Epithelial cell of prostate (primary cell): Measurements from ENCODE around the gene PXDN.
"Not testable (repeated sequence)": the region's sequence is repeated elsewhere in the genome, so short reads cannot be mapped to it uniquely, and the experiment has no call there.

ENCODE experiments used
- DNase-seq: peaks from one replicate; pipeline ENCODE4 v3.0.0-alpha.2; 2011; ENCODE audit warnings: low read depth, low spot score
- H3K27ac ChIP-seq: fragments of 450-650 bp; 2 replicates; pipeline ENCODE4 v1.5.1; 2017; ENCODE audit warnings: mild to moderate bottlenecking

The PXDN gene

GRCh38 chr2:1744151-1744445, 217 bp downstream of the PXDN start:
- DNase-seq = no peak
- peak overlapping the region; percentile 85 for H3K27ac ChIP-seq

- H3K27ac ChIP-seq = peak overlapping the region; percentile 85
- DNase-seq = no peak
These were observed 742 bp downstream of the PXDN start for GRCh38 chr2:1743396-1744150.

- H3K27ac ChIP-seq = peak overlapping the region; percentile 85
These were observed 1.5 kb downstream of the PXDN start for GRCh38 chr2:1742681-1743395.

GRCh38 chr2:1742301-1742680, 2.0 kb downstream of the PXDN start:
- no peak for DNase-seq
- peak overlapping the region; percentile 85 for H3K27ac ChIP-seq

More at GRCh38 chr2:1742681-1743395, 1.5 kb downstream of the PXDN start:
- peak; percentile 69 for DNase-seq

- no peak for DNase-seq
- no peak overlapping the region for H3K27ac ChIP-seq
These were observed 2.5 kb downstream of the PXDN start for GRCh38 chr2:1741851-1742250.

GRCh38 chr2:1740716-1741589, 3.4 kb downstream of the PXDN start:
- no peak overlapping the region for H3K27ac ChIP-seq
- no peak for DNase-seq

- DNase-seq = no peak
- H3K27ac ChIP-seq = no peak overlapping the region
These were observed 4.2 kb downstream of the PXDN start for GRCh38 chr2:1739961-1740715.

- no peak for DNase-seq
- H3K27ac ChIP-seq = no peak overlapping the region
These were observed 4.9 kb downstream of the PXDN start for GRCh38 chr2:1739322-1739957.

- no peak for DNase-seq
- no peak overlapping the region for H3K27ac ChIP-seq
These were observed 5.5 kb downstream of the PXDN start for GRCh38 chr2:1738646-1739302.

GRCh38 chr2:1738163-1738562, 6.2 kb downstream of the PXDN start:
- DNase-seq = no peak
- no peak overlapping the region for H3K27ac ChIP-seq

GRCh38 chr2:1736997-1737480, 7.3 kb downstream of the PXDN start:
- H3K27ac ChIP-seq = peak overlapping the region; percentile 33
- DNase-seq = no peak

- no peak for DNase-seq
- no peak overlapping the region for H3K27ac ChIP-seq
These were observed 8.3 kb downstream of the PXDN start for GRCh38 chr2:1736045-1736444.

- H3K27ac ChIP-seq = not testable (repeated sequence)
These were observed 11.0 kb downstream of the PXDN start for GRCh38 chr2:1733298-1733697.

GRCh38 chr2:1731963-1732768, 12.1 kb downstream of the PXDN start:
- H3K27ac ChIP-seq = peak overlapping the region; percentile 99
- DNase-seq = no peak

More at GRCh38 chr2:1733298-1733697, 11.0 kb downstream of the PXDN start:
- DNase-seq = not testable (repeated sequence)

GRCh38 chr2:1731447-1731962, 12.8 kb downstream of the PXDN start:
- DNase-seq = no peak
- peak overlapping the region; percentile 99 for H3K27ac ChIP-seq

- no peak for DNase-seq
- H3K27ac ChIP-seq = peak overlapping the region; percentile 99
These were observed 14.0 kb downstream of the PXDN start for GRCh38 chr2:1730015-1730927.

GRCh38 chr2:1729242-1729641, 15.1 kb downstream of the PXDN start:
- peak overlapping the region; percentile 99 for H3K27ac ChIP-seq
- no peak for DNase-seq
